MM.1S (cell line): Measurements from ENCODE around the gene CRADD.

Experiments used
- EZH2phosphoT487 ChIP-seq: fragments of 300-600 bp; sonication (generic); IDR thresholded peaks from 2 replicates; pipeline ENCODE4 v1.6.1; 2018; ENCODE audit warnings: antibody characterized with exemption, low read length
- TF ChIP-seq, protein P1 (sequence below): fragments of 300-600 bp; sonication (generic); IDR thresholded peaks from 2 replicates; pipeline ENCODE4 v1.5.1; 2016; ENCODE audit warnings: antibody characterized with exemption, low read length, mixed read lengths

DNA sequence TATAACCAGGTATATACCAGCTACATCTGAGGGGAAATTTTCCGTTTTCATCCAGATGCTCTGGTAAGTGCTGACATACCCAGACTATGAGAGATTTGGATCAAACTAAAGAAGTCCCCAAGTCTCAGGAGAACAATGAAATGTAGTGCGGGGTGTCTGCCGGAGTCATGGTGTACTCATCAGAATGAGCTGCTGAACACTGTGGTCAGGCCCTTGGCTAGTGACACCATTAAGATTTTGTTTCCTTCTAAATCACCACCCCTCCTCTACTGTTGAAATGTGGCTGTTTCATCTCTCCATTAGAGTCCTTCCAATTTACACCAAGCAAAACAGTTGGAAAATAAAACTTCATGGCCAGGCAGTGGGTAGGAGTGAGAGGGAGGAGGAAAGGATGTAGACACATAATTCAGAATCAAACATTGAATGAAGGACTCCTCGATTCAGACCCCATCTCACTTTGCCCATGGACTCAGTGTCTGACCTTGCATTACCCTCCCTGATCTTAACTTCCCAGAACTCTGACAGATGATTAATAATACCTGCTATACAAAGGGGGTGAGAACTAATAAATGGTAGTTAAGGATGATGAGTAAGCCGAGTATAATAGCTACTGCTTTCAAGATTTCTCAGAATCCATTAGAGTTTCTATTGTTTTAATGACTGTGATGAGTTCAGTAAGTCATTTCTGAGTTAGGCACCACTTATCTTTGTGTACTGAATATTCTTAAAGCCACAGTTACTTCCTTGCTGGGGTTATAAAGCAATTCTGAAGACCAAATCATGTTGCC is 127.4 kb downstream of the CRADD start:
- no peak for TF ChIP-seq EZH2phosphoT487
- TF ChIP-seq, protein P1, sequence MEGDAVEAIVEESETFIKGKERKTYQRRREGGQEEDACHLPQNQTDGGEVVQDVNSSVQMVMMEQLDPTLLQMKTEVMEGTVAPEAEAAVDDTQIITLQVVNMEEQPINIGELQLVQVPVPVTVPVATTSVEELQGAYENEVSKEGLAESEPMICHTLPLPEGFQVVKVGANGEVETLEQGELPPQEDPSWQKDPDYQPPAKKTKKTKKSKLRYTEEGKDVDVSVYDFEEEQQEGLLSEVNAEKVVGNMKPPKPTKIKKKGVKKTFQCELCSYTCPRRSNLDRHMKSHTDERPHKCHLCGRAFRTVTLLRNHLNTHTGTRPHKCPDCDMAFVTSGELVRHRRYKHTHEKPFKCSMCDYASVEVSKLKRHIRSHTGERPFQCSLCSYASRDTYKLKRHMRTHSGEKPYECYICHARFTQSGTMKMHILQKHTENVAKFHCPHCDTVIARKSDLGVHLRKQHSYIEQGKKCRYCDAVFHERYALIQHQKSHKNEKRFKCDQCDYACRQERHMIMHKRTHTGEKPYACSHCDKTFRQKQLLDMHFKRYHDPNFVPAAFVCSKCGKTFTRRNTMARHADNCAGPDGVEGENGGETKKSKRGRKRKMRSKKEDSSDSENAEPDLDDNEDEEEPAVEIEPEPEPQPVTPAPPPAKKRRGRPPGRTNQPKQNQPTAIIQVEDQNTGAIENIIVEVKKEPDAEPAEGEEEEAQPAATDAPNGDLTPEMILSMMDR, result no peak
